ENCODE measurements around the gene MKI67. TPM values are rescaled to one million over a fixed set of nuclear protein-coding genes. Genes with fewer than 3 reads are reported as not detected.

Gene MKI67
- total and polyA plus RNA-seq, 2 of the 4 experiments (the other 2 are of a cell fraction): 13.5 to 36.4 TPM

DNA sequence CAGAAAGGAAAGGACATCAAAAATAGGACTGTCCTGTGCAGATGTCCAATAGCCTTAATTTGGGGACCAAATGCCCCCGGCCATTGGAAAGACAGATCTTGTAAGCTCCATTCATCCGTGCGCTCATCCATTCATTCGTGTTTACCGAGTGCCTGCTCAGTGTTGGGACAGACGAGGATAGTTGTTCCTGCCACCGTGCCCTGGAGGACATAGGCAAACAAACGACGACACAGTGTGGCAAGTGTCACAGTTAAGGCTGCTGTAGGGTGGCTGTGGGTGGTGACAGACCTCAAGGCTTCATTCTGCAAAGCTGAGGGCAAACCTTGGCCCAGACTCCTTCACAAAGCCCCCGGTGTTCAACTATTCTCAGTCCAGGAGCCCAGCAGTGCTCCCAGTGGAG lies 27.6 kb downstream of the MKI67 start:
- H2AK5ac ChIP-seq (ENCODE audit: low read depth, low read length): no peak overlapping the region
- no peak overlapping the region for H4K8ac ChIP-seq (ENCODE audit: low read depth in 2 of 2, low read length in 2 of 2)
- no peak overlapping the region for H2BK20ac ChIP-seq (ENCODE audit: low read depth, low read length)
- H3K56ac ChIP-seq (ENCODE audit: extremely low read depth, insufficient read depth, low read length): no peak overlapping the region
- H3K27ac ChIP-seq (ENCODE audit: insufficient read depth, low read length): no peak overlapping the region
- TSS peak; percentile 24 for BruUV-seq (replicated peaks)
- H3K36me3 ChIP-seq (ENCODE audit: control insufficient read depth, insufficient read depth, low read length): peaks cover 21% of the 10 kb centered on the region
- no peak overlapping the region for H2BK120ac ChIP-seq (ENCODE audit: low read depth, low read length)
- no peak overlapping the region for H3K18ac ChIP-seq (ENCODE audit: low read depth, low read length)
- H3K4me1 ChIP-seq (ENCODE audit: control insufficient read depth, insufficient read depth, low read length): no peaks in the 10 kb centered on the region
- H3K4me3 ChIP-seq (ENCODE audit: insufficient read depth, low read depth, low read length): no peak overlapping the region
- dilution Hi-C loops (cut with HindIII; ENCODE audit: low sequenced_read_pairs, unreplicated experiment): no loop called here
- H3K9me1 ChIP-seq (ENCODE audit: insufficient read depth, low read length): peaks cover 8% of the 10 kb centered on the region; the same call in 1 of the 2 replicates
- H3K27me3 ChIP-seq (ENCODE audit: control insufficient read depth, insufficient read depth, low read length): no peaks in the 10 kb centered on the region
- no peaks in the 10 kb centered on the region for H3K9me3 ChIP-seq (ENCODE audit: control insufficient read depth, insufficient read depth, low read length)
- H2BK5ac ChIP-seq (ENCODE audit: low read depth, low read length, poor library complexity, severe bottlenecking): no peak overlapping the region
- ChIA-PET POLR2A (ENCODE audit: unreplicated experiment) (no interaction called here), CTCF (interaction anchor here (0.6 kb wide), 1 partner anchor 35 kb away, joined by 3 read pairs; no protein-coding TSS in a partner anchor)
- ATAC-seq (ENCODE audit: low read depth) (no peak), DNase-seq (no peak)
- H2AFZ ChIP-seq (replicated peaks; ENCODE audit: low read length, poor library complexity): no peak overlapping the region
- in situ Hi-C loops (cut with MboI; ENCODE audit: low sequenced_read_pairs): no loop called here
- no peak overlapping the region for H4K5ac ChIP-seq (ENCODE audit: low read depth, low read length)
- H4K20me1 ChIP-seq (ENCODE audit: insufficient read depth, low read length): no peaks in the 10 kb centered on the region; the same call in 1 of the 2 replicates
- WGBS, 2 experiments (ENCODE audit: extremely low coverage in 2 of 2, insufficient read length in 1 of 2): 90% methylated on average over 2 of the region's 10 CpGs; no CpG with 5 or more reads in 1 of the 2 experiments
- H3K9ac ChIP-seq (ENCODE audit: low read depth, low read length): no peak overlapping the region
- H2AK9ac ChIP-seq (replicated peaks; ENCODE audit: low read depth, low read length, poor library complexity): no peak overlapping the region
- TF ChIP-seq POLR2A (IDR thresholded peaks at IDR 0.05; ENCODE audit: low read depth, low read length) (no peak), FOS (IDR thresholded peaks at IDR 0.05; ENCODE audit: low read depth, low read length) (no peak), RFX5 (IDR thresholded peaks at IDR 0.05; ENCODE audit: low read depth, low read length) (no peak), NFE2L2 (IDR thresholded peaks at IDR 0.05; ENCODE audit: low read depth, low read length) (no peak), BHLHE40 (IDR thresholded peaks at IDR 0.05; ENCODE audit: low read depth, low read length) (no peak), MAZ (IDR thresholded peaks at IDR 0.05; ENCODE audit: borderline replicate concordance, low read depth, low read length) (no peak), RCOR1 (IDR thresholded peaks at IDR 0.05; ENCODE audit: insufficient replicate concordance, low read length) (no peak), CEBPB (IDR thresholded peaks at IDR 0.05; ENCODE audit: low read depth, low read length) (no peak), MXI1 (IDR thresholded peaks at IDR 0.05; ENCODE audit: borderline replicate concordance, low read depth, low read length) (no peak), ELK1 (IDR thresholded peaks at IDR 0.05; ENCODE audit: borderline replicate concordance, low read depth, low read length) (no peak), RAD21 (IDR thresholded peaks at IDR 0.05; ENCODE audit: low read length) (no peak), MAFK (IDR thresholded peaks at IDR 0.05; ENCODE audit: low read depth, low read length) (no peak), CHD1 (IDR thresholded peaks at IDR 0.05; ENCODE audit: low read depth, low read length) (no peak), SMC3 (IDR thresholded peaks at IDR 0.05; ENCODE audit: low read depth, low read length) (no peak)
- TF ChIP-seq, protein P1, sequence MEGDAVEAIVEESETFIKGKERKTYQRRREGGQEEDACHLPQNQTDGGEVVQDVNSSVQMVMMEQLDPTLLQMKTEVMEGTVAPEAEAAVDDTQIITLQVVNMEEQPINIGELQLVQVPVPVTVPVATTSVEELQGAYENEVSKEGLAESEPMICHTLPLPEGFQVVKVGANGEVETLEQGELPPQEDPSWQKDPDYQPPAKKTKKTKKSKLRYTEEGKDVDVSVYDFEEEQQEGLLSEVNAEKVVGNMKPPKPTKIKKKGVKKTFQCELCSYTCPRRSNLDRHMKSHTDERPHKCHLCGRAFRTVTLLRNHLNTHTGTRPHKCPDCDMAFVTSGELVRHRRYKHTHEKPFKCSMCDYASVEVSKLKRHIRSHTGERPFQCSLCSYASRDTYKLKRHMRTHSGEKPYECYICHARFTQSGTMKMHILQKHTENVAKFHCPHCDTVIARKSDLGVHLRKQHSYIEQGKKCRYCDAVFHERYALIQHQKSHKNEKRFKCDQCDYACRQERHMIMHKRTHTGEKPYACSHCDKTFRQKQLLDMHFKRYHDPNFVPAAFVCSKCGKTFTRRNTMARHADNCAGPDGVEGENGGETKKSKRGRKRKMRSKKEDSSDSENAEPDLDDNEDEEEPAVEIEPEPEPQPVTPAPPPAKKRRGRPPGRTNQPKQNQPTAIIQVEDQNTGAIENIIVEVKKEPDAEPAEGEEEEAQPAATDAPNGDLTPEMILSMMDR (conservative IDR thresholded peaks at IDR 0.05; ENCODE audit: low read depth, low read length): no peak
- H3K4me2 ChIP-seq (ENCODE audit: low read depth, low read length): no peak overlapping the region
- intact Hi-C loops (cut with micrococcal nuclease): no loop called here
- H3K4ac ChIP-seq (ENCODE audit: low read depth, low read length): no peak overlapping the region
- H3K14ac ChIP-seq (replicated peaks; ENCODE audit: low read depth, low read length): no peak overlapping the region
- no peak overlapping the region for H4K91ac ChIP-seq (ENCODE audit: insufficient read depth, low read depth, low read length)
- H3K23ac ChIP-seq (ENCODE audit: low read depth, low read length): no peak overlapping the region
- no peak overlapping the region for H2BK15ac ChIP-seq (ENCODE audit: low read depth, low read length)
- H3K79me1 ChIP-seq (ENCODE audit: low read depth in 1 of 2, low read length in 2 of 2): peaks cover 6 to 12% of the 10 kb centered on the region in 2 experiments
